Measurements from ENCODE around the gene KMT5B. TPM values are rescaled to one million over a fixed set of nuclear protein-coding genes. Genes with fewer than 3 reads are reported as not detected.

Gene KMT5B
- total RNA-seq, 1 experiment from 2014 or later: 35.1 TPM

- RAD21 ChIA-PET (ENCODE audit: low non-redundant PET in 1 of 2, low total read pairs in 2 of 2, uncharacterized antibody in 2 of 2, unreplicated experiment in 2 of 2): no interaction called here
- CTCF ChIA-PET: no interaction called here
- BruUV-seq (replicated peaks): no TSS peak
Measured at GRCh38 chr11:68159161-68159560, 53.9 kb downstream of the KMT5B start.

GRCh38 chr11:68158580-68158979, 54.5 kb downstream of the KMT5B start:
- POLR2A ChIA-PET: no interaction called here
- no peak for DNase-seq (ENCODE audit: low read depth, low spot score)
- Histone ChIP-seq H3K9ac (ENCODE audit: low read length) (no peak overlapping the region), H3K4me1 (ENCODE audit: control insufficient read depth in 1 of 2, insufficient read depth in 2 of 2, low read length in 2 of 2) (no peaks in the 10 kb centered on the region), H3K4me2 (ENCODE audit: low read length) (no peak overlapping the region), H3K27me3 (ENCODE audit: insufficient read depth, low read length) (no peaks in the 10 kb centered on the region), H2AFZ (ENCODE audit: low read depth, low read length, poor library complexity, severe bottlenecking) (no peak overlapping the region), H3K79me2 (ENCODE audit: insufficient read depth, low read length) (no peaks in the 10 kb centered on the region), H3K4me3 (replicated peaks in 1 of 2; ENCODE audit: low read depth in 1 of 2, low read length in 2 of 2) (no peak overlapping the region), H3K9me2 (ENCODE audit: insufficient read depth) (no peaks in the 10 kb centered on the region), H3K36me3 (ENCODE audit: control insufficient read depth in 1 of 2, insufficient read depth in 2 of 2, low read length in 2 of 2) (no peaks in the 10 kb centered on the region), H3K9me3 (ENCODE audit: control insufficient read depth in 1 of 2, insufficient read depth in 1 of 2, low read depth in 1 of 2, low read length in 2 of 2) (no peaks in the 10 kb centered on the region), H3K27ac (ENCODE audit: low read depth, low read length) (no peak overlapping the region), H4K20me1 (ENCODE audit: insufficient read depth) (no peaks in the 10 kb centered on the region)
- RAD21 ChIA-PET (ENCODE audit: low non-redundant PET in 1 of 2, low total read pairs in 2 of 2, uncharacterized antibody in 2 of 2, unreplicated experiment in 2 of 2): no interaction called here
- CTCF ChIA-PET: no interaction called here
- ATAC-seq: no peak
- intact Hi-C loops (cut with micrococcal nuclease): no loop called here
- no TSS peak for BruUV-seq (replicated peaks)
- TF ChIP-seq JUND (IDR thresholded peaks at IDR 0.05) (no peak), CEBPB (IDR thresholded peaks at IDR 0.05; ENCODE audit: low read depth) (no peak), ZFX (IDR thresholded peaks at IDR 0.05) (no peak), POLR2AphosphoS5 (IDR thresholded peaks at IDR 0.05; ENCODE audit: low read depth, low read length) (no peak), POLR2A (IDR thresholded peaks at IDR 0.05; ENCODE audit: borderline replicate concordance, extremely low read depth, insufficient read depth, insufficient read length) (no peak), CBX3 (IDR thresholded peaks at IDR 0.05; ENCODE audit: low read depth) (no peak), SRF (IDR thresholded peaks at IDR 0.05; ENCODE audit: low read depth) (no peak)
- TF ChIP-seq, protein P1, sequence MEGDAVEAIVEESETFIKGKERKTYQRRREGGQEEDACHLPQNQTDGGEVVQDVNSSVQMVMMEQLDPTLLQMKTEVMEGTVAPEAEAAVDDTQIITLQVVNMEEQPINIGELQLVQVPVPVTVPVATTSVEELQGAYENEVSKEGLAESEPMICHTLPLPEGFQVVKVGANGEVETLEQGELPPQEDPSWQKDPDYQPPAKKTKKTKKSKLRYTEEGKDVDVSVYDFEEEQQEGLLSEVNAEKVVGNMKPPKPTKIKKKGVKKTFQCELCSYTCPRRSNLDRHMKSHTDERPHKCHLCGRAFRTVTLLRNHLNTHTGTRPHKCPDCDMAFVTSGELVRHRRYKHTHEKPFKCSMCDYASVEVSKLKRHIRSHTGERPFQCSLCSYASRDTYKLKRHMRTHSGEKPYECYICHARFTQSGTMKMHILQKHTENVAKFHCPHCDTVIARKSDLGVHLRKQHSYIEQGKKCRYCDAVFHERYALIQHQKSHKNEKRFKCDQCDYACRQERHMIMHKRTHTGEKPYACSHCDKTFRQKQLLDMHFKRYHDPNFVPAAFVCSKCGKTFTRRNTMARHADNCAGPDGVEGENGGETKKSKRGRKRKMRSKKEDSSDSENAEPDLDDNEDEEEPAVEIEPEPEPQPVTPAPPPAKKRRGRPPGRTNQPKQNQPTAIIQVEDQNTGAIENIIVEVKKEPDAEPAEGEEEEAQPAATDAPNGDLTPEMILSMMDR (IDR thresholded peaks at IDR 0.05 in 2 of 3, conservative IDR thresholded peaks at IDR 0.05 in 1 of 3; ENCODE audit: borderline replicate concordance in 1 of 3, insufficient read depth in 1 of 3, low read depth in 2 of 3, low read length in 2 of 3): no peak
- TF ChIP-seq, protein P2, sequence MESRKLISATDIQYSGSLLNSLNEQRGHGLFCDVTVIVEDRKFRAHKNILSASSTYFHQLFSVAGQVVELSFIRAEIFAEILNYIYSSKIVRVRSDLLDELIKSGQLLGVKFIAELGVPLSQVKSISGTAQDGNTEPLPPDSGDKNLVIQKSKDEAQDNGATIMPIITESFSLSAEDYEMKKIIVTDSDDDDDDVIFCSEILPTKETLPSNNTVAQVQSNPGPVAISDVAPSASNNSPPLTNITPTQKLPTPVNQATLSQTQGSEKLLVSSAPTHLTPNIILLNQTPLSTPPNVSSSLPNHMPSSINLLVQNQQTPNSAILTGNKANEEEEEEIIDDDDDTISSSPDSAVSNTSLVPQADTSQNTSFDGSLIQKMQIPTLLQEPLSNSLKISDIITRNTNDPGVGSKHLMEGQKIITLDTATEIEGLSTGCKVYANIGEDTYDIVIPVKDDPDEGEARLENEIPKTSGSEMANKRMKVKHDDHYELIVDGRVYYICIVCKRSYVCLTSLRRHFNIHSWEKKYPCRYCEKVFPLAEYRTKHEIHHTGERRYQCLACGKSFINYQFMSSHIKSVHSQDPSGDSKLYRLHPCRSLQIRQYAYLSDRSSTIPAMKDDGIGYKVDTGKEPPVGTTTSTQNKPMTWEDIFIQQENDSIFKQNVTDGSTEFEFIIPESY (IDR thresholded peaks at IDR 0.05; ENCODE audit: extremely low read depth, insufficient replicate concordance, low read length): no peak

More at GRCh38 chr11:68159161-68159560, 53.9 kb downstream of the KMT5B start:
- Histone ChIP-seq H3K4me2 (ENCODE audit: low read length) (no peak overlapping the region), H3K79me2 (ENCODE audit: insufficient read depth, low read length) (no peaks in the 10 kb centered on the region), H2AFZ (ENCODE audit: low read depth, low read length, poor library complexity, severe bottlenecking) (no peak overlapping the region), H4K20me1 (ENCODE audit: insufficient read depth) (no peaks in the 10 kb centered on the region), H3K4me1 (ENCODE audit: control insufficient read depth in 1 of 2, insufficient read depth in 2 of 2, low read length in 2 of 2) (peaks cover 0 to under 1% of the 10 kb centered on the region in 2 experiments; a peak in 1 of 4 replicates), H3K27ac (ENCODE audit: low read depth, low read length) (no peak overlapping the region), H3K36me3 (ENCODE audit: control insufficient read depth in 1 of 2, insufficient read depth in 2 of 2, low read length in 2 of 2) (no peaks in the 10 kb centered on the region), H3K9ac (ENCODE audit: low read length) (no peak overlapping the region), H3K9me3 (ENCODE audit: control insufficient read depth in 1 of 2, insufficient read depth in 1 of 2, low read depth in 1 of 2, low read length in 2 of 2) (no peaks in the 10 kb centered on the region), H3K4me3 (replicated peaks in 1 of 2; ENCODE audit: low read depth in 1 of 2, low read length in 2 of 2) (no peak overlapping the region), H3K27me3 (ENCODE audit: insufficient read depth, low read length) (no peaks in the 10 kb centered on the region), H3K9me2 (ENCODE audit: insufficient read depth) (no peaks in the 10 kb centered on the region)
- no peak for DNase-seq (ENCODE audit: low read depth, low spot score)
- TF ChIP-seq, protein P2 (IDR thresholded peaks at IDR 0.05; ENCODE audit: extremely low read depth, insufficient replicate concordance, low read length): no peak
- TF ChIP-seq SP1 (IDR thresholded peaks at IDR 0.05; ENCODE audit: low read depth): no peak
- ATAC-seq: no peak
- intact Hi-C loops (cut with micrococcal nuclease): no loop called here
- POLR2A ChIA-PET: no interaction called here

All from HCT116 (cell line).